HepG2 (cell line): ENCODE data around the gene G6PC3. TPM values are rescaled to one million over a fixed set of nuclear protein-coding genes. Genes with fewer than 3 reads are reported as not detected.

Experiments used
- ATAC-seq: fragments of 200-7000 bp; cut with Tn5 transposase; 3 replicates; pipeline ENCODE4 v1.9.1; 2020; ENCODE audit warnings: mild to moderate bottlenecking, moderate library complexity
- BruUV-seq: library from RNA; stranded (reverse); fragments of 400-500 nt; replicated peaks from 2 replicates; lab custom pipeline; 2021; lab: Mats Ljungman, UMichigan
- CTCF ChIA-PET: fragments of 300-600 bp; formaldehyde crosslinking; extraction: SDS; loops from one replicate; lab custom pipeline; 2021; ENCODE audit warnings: low total read pairs, inconsistent platforms, low intra/inter-chr PET ratio; lab: Yijun Ruan, JAX
- POLR2A ChIA-PET: fragments of 350-600 bp; sonication (Branson Sonifier 250); formaldehyde crosslinking; loops from one replicate; lab custom pipeline; 2020; ENCODE audit warnings: antibody characterized with exemption, inconsistent platforms; lab: Yijun Ruan, JAX
- DNase-seq: peaks from one replicate; pipeline ENCODE4 v3.0.0-alpha.2; 2015; ENCODE audit warnings: low spot score
- FAIRE-seq: peaks from 3 replicates; lab custom pipeline; 2011; peaks lifted over from hg19 to GRCh38; lab: Jason Lieb, UNC
- H2AFZ ChIP-seq: one replicate; pipeline ENCODE4 v1.6.1; 2011; ENCODE audit warnings: low read length, inconsistent platforms
- H3K27ac ChIP-seq: fragments of 300-600 bp; 3 replicates; pipeline ENCODE4 v1.8.0; 2011; ENCODE audit warnings: mixed run types, mild to moderate bottlenecking, mixed read lengths, low read length, inconsistent platforms; ENCODE audit not compliant: insufficient read depth; ENCODE audit errors: extremely low read length
- H3K27me3 ChIP-seq, 2 experiments: fragments of 200-600 bp in 1 of 2; 2 replicates in 1 of 2; 3 replicates in 1 of 2; pipeline versions ENCODE4 v1.6.0 to v1.8.0; 2011; ENCODE audit warnings: low read length in 2 of 2, mild to moderate bottlenecking in 2 of 2, moderate library complexity in 2 of 2, inconsistent platforms in 1 of 2; ENCODE audit not compliant: insufficient read depth in 2 of 2, control insufficient read depth in 1 of 2
- H3K36me3 ChIP-seq, 2 experiments: fragments of 200-600 bp in 1 of 2; replicated peaks in 1 of 2; 2 replicates in 1 of 2; 3 replicates in 1 of 2; pipeline versions ENCODE4 v1.5.1 to v1.8.0; 2011; ENCODE audit warnings: low read length in 2 of 2, inconsistent platforms in 1 of 2; ENCODE audit not compliant: insufficient read depth in 2 of 2, control insufficient read depth in 1 of 2
- H3K4me1 ChIP-seq: 2 replicates; pipeline ENCODE4 v1.5.1; 2012; ENCODE audit warnings: low read length, inconsistent platforms; ENCODE audit not compliant: insufficient read depth
- H3K4me2 ChIP-seq: 2 replicates; pipeline ENCODE4 v1.6.0; 2011; ENCODE audit warnings: low read depth, low read length, inconsistent platforms
- H3K4me3 ChIP-seq, 3 experiments: fragments of 200-600 bp in 1 of 3; sonication (generic), shearing (Covaris generic) in 1 of 3; replicated peaks in 1 of 3; 2 replicates each; pipeline ENCODE4 v1.5.1; 2011 to 2016; ENCODE audit warnings: low read length in 3 of 3, inconsistent platforms in 2 of 3, low read depth in 2 of 3, mild to moderate bottlenecking in 2 of 3, control low read depth in 1 of 3, mixed read lengths in 1 of 3; ENCODE audit not compliant: insufficient read depth in 1 of 3
- H3K79me2 ChIP-seq: one replicate; pipeline ENCODE4 v1.6.1; 2011; ENCODE audit warnings: low read length, inconsistent platforms; ENCODE audit not compliant: insufficient read depth
- H3K9ac ChIP-seq: 2 replicates; pipeline ENCODE4 v1.6.0; 2011; ENCODE audit warnings: mild to moderate bottlenecking, low read depth, low read length, inconsistent platforms; ENCODE audit not compliant: insufficient read depth
- H3K9me3 ChIP-seq: 2 replicates; pipeline ENCODE4 v1.5.1; 2012; ENCODE audit warnings: mild to moderate bottlenecking, low read length
- H4K20me1 ChIP-seq: 2 replicates; pipeline ENCODE4 v1.6.0; 2011; ENCODE audit warnings: inconsistent platforms, mild to moderate bottlenecking, low read length, moderate library complexity; ENCODE audit not compliant: insufficient read depth
- ARNT2 ChIP-seq: sonication (generic); formaldehyde crosslinking; IDR thresholded peaks from 2 replicates; pipeline ENCODE4 v1.8.0; 2022; ENCODE audit warnings: mild to moderate bottlenecking, low read depth, missing genetic modification reagents, moderate library complexity
- E2F5 ChIP-seq: sonication (generic); formaldehyde crosslinking; conservative IDR thresholded peaks from 2 replicates; pipeline ENCODE4 v1.4.0; 2020; ENCODE audit warnings: missing genetic modification reagents
- MBNL3 ChIP-seq: fragments of 250-450 bp; sonication (Bioruptor Pico); conservative IDR thresholded peaks from 2 replicates; pipeline ENCODE4 v1.8.0; 2022; ENCODE audit warnings: mild to moderate bottlenecking, inconsistent platforms
- NONO ChIP-seq, 2 experiments: fragments of 450-650 bp in 1 of 2; sonication (generic) in 1 of 2; formaldehyde crosslinking in 1 of 2; IDR thresholded peaks in 1 of 2; conservative IDR thresholded peaks in 1 of 2; 2 replicates each; pipeline versions ENCODE4 v1.6.1 to v1.8.0; 2017 to 2022; ENCODE audit warnings: mild to moderate bottlenecking in 1 of 2, missing genetic modification reagents in 1 of 2, moderate library complexity in 1 of 2
- POLR2AphosphoS2 ChIP-seq: IDR thresholded peaks from 2 replicates; pipeline ENCODE4 v1.6.1; 2011; ENCODE audit warnings: low read depth, low read length, improper control_type of control experiment
- RFXANK ChIP-seq: IDR thresholded peaks from 2 replicates; pipeline ENCODE4 v1.6.1; 2016
- RFXAP ChIP-seq: sonication (generic); formaldehyde crosslinking; IDR thresholded peaks from 2 replicates; pipeline ENCODE4 v1.4.0; 2020; ENCODE audit warnings: missing genetic modification reagents, borderline replicate concordance
- SOX6 ChIP-seq, 2 experiments: fragments of 450-650 bp in 1 of 2; sonication (generic) in 1 of 2; formaldehyde crosslinking in 1 of 2; IDR thresholded peaks; 2 replicates each; pipeline versions ENCODE4 v1.4.0 to v1.6.1; 2017 to 2020; ENCODE audit warnings: antibody characterized with exemption in 1 of 2, mild to moderate bottlenecking in 1 of 2, missing genetic modification reagents in 1 of 2
- TEAD3 ChIP-seq: optimal IDR thresholded peaks from 2 replicates; pipeline ENCODE3; 2016; ENCODE audit warnings: borderline replicate concordance
- ZBED4 ChIP-seq: sonication (generic); formaldehyde crosslinking; IDR thresholded peaks from 2 replicates; pipeline ENCODE4 v1.4.0; 2020; ENCODE audit warnings: missing genetic modification reagents, borderline replicate concordance
- ZMYM3 ChIP-seq: sonication (generic); formaldehyde crosslinking; IDR thresholded peaks from 2 replicates; pipeline ENCODE4 v1.5.1; 2020; ENCODE audit warnings: mild to moderate bottlenecking, missing genetic modification reagents
- ZNF12 ChIP-seq: sonication (generic); formaldehyde crosslinking; IDR thresholded peaks from 2 replicates; pipeline ENCODE4 v1.5.0; 2020; ENCODE audit warnings: missing genetic modification reagents
- ZNF121 ChIP-seq: sonication (generic); formaldehyde crosslinking; IDR thresholded peaks from 2 replicates; pipeline ENCODE4 v1.5.0; 2020; ENCODE audit warnings: mild to moderate bottlenecking, missing genetic modification reagents
- ZNF644 ChIP-seq: IDR thresholded peaks from 2 replicates; pipeline ENCODE4 v1.6.1; 2016; ENCODE audit warnings: low read depth
- ZNF709 ChIP-seq: sonication (generic); formaldehyde crosslinking; IDR thresholded peaks from 2 replicates; pipeline ENCODE4 v1.5.0; 2020; ENCODE audit warnings: mild to moderate bottlenecking, missing genetic modification reagents
- ZNF790 ChIP-seq: sonication (generic); formaldehyde crosslinking; IDR thresholded peaks from 2 replicates; pipeline ENCODE4 v1.8.0; 2022; ENCODE audit warnings: missing genetic modification reagents, mild to moderate bottlenecking, borderline replicate concordance
- ZNF800 ChIP-seq: sonication (generic); formaldehyde crosslinking; IDR thresholded peaks from 2 replicates; pipeline ENCODE4 v1.4.0; 2020; ENCODE audit warnings: missing genetic modification reagents
- WGBS: methylation state at CpG from one replicate; pipeline ENCODE4 v1.1.6; 2017; ENCODE audit warnings: low lambda C conversion rate; 5-methylcytosine and 5-hydroxymethylcytosine counted together
- in situ Hi-C: cut with HindIII; loops from 2 replicates; pipeline ENCODE4 v1.10.0; 2017; ENCODE audit warnings: low pct_unique_long_range_greater_than_20kb; ENCODE audit not compliant: extremely low pct_ligation_motif_present
- intact Hi-C: fragments of 100-400 bp; cut with micrococcal nuclease; formaldehyde crosslinking; loops from one replicate; pipeline ENCODE4 v1.10.0; 2022; ENCODE audit not compliant: unreplicated experiment
- polyA plus RNA-seq, 8 experiments: library from polyadenylated mRNA; depleted of rRNA in 3 of 8; stranded (reverse) in 7 of 8; unstranded in 1 of 8; fragments of >200 nt; fragmentation: Illumina TruSeq in 4 of 8; extraction: Trizol in 4 of 8; gene quantifications; 2 replicates each; pipeline versions ENCODE4 v1.2.1 to v1.2.3, GENCODE V29; 2011 to 2016; ENCODE audit warnings: low read depth in 4 of 8, missing spikeins in 1 of 8, mixed read lengths in 1 of 8; ENCODE audit not compliant: insufficient read depth in 1 of 8
- total RNA-seq, 5 experiments: library from RNA; depleted of rRNA; stranded (reverse); fragments of >200 nt; fragmentation: Illumina TruSeq; extraction: Trizol; gene quantifications; 2 replicates each; pipeline ENCODE4 v1.2.3, GENCODE V29; 2016; ENCODE audit warnings: low read depth in 1 of 5

Gene G6PC3
- total and polyA plus RNA-seq, 2 of the 13 experiments (the other 11 are each of a cell fraction or from before 2014, with no cell fraction given): 38.5 to 75.8 TPM

DNA sequence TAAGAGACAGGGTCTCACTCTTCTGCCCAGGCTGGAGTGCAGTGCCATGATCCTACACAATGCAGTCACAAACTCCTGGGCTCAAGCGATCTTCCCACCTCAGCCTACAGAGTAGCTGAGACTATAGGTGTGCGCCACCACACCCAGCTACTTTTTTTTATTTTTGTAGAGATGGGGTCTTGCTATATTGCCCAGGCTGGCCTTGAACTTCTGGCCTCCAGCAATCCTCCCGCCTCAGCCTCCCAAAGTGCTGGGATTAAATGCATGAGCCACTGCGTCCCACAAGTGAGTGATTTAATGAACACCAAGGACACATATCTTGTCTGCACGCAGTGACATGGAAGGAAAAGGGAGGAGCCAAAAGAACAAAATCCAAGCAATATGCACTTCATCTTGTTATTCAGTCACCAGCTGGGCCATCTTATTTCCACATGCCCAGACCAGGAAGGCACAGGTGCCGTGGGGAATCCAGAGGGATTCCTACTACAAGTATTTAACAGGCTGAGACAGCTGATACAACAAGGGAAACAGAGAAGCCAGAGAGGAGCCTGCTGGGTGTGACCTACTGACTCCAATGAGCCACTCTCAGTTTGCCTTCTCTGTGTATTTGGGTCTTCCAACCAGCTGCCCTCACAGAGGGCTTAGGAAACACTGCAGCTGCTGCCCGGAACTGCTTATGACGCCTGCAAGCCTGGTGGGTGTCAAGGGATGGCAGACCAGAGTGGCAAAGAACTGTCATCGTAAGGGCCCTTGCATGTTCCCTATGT lies 21.1 kb upstream of the G6PC3 start:
- no peak for DNase-seq
- TF ChIP-seq ZNF121 (CRISPR knock-in tag): peak; percentile 94
- no peak for TF ChIP-seq NONO (IDR thresholded peaks at IDR 0.05)
- 0 out of 2 replicates have a peak, but pooled peaks have one; percentile 22 for TF ChIP-seq NONO (CRISPR knock-in tag; conservative IDR thresholded peaks at IDR 0.05)
- no peak for TF ChIP-seq E2F5 (CRISPR knock-in tag)
- TF ChIP-seq ZNF644: no peak
- no peak for TF ChIP-seq TEAD3 (CRISPR knock-in tag)
- TF ChIP-seq ZNF790 (CRISPR knock-in tag): no peak
- TF ChIP-seq ZMYM3 (CRISPR knock-in tag): 0 out of 2 replicates have a peak, but pooled peaks have one; percentile 28
- TF ChIP-seq ZBED4: no peak
- TF ChIP-seq ARNT2 (CRISPR knock-in tag): no peak
- TF ChIP-seq ZNF800 (CRISPR knock-in tag): no peak
- TF ChIP-seq ZNF709: no peak
- TF ChIP-seq MBNL3 (CRISPR knock-in tag): no peak
- no peak for TF ChIP-seq SOX6 (IDR thresholded peaks at IDR 0.05)
- no peak for TF ChIP-seq SOX6 (CRISPR knock-in tag; IDR thresholded peaks at IDR 0.05)
- TF ChIP-seq RFXANK (CRISPR knock-in tag): no peak
- TF ChIP-seq ZNF12 (CRISPR knock-in tag): no peak
- no peak for TF ChIP-seq RFXAP (CRISPR knock-in tag)
- TF ChIP-seq POLR2AphosphoS2: 0 out of 2 replicates have a peak, but pooled peaks have one; percentile 66

More for the DNA sequence above, 21.1 kb upstream of the G6PC3 start:
- H3K27me3 ChIP-seq: no peaks in the 10 kb centered on the region
- H3K79me2 ChIP-seq: peaks cover 48% of the 10 kb centered on the region
- H3K9ac ChIP-seq: no peak overlapping the region
- no peak for FAIRE-seq
- CTCF ChIA-PET: no interaction called here
- H3K36me3 ChIP-seq: peaks cover 36 to 80% of the 10 kb centered on the region in 2 experiments
- no peak overlapping the region for H2AFZ ChIP-seq
- peaks cover 5% of the 10 kb centered on the region for H4K20me1 ChIP-seq
- H3K4me2 ChIP-seq: no peak overlapping the region
- 98% methylated on average over 8 of the region's 9 CpGs for WGBS
- H3K4me1 ChIP-seq: 0 out of 2 replicates have a peak, but pooled peaks cover 8% of the 10 kb centered on the region
- no peak; the same call in 2 of the 3 replicates for ATAC-seq
- H3K27ac ChIP-seq: no peak overlapping the region
- H3K9me3 ChIP-seq: no peaks in the 10 kb centered on the region
- POLR2A ChIA-PET: interaction anchor here (1.2 kb wide), 1 partner anchor 10 kb away, joined by 3 read pairs; no protein-coding TSS in a partner anchor
- BruUV-seq: TSS peak; percentile 30
- H3K4me3 ChIP-seq: no peak overlapping the region
- intact Hi-C loops (loop anchor here (1.0 kb wide), 1 partner anchor 21 kb away; the partner anchor contains the start of gene G6PC3), in situ Hi-C loops (loop anchor here (10.0 kb wide), 1 partner anchor 105 kb away; the partner anchor contains the start of gene PPY)
